HG02623 (cell line): ENCODE data around the gene MAD1L1.

Source experiments
- ATAC-seq: cut with Tn5 transposase; IDR thresholded peaks from one replicate; pipeline ENCODE4 v1.9.1; 2021; ENCODE audit warnings: moderate library complexity; ENCODE audit not compliant: unreplicated experiment

MAD1L1 gene

DNA sequence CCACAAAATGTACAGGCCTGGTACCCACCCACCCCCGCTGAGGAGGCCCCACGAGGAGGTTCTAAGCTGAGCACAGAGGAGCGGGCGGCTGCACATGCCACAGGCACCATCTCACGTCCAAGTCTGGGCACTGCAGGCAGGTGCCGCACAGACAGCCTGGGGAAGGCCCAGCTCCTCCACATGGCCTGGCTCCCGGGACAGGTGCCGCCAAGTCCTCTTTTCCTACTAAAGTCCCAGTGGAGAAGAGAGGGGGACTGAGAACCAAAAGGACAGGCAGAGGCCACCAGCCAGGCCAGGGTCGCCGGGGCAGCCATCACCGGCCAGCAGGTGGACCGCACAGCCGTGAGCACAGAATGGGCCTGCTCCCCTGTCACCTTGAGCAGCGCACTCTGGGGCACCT is 91.1 kb downstream of the MAD1L1 start:
- ATAC-seq: no peak

DNA sequence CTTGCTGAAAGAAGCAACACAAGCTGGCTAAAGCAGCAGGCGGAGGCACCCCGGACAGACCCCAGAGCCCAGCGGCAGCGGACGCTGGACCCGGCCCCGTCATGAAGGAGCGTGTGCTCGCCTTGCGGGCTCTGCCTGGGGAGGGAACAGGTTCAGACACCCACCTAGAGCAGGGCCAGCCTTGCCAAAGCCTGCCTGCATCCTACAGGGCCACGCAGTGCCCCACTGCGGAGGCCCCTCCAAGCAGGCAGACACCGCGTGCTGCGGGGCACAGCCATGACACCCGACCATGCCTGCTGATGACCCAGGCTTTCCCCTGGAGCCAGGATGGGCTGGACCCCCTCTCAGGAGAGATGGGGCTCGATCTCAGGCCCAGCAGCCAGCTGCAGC is 91.7 kb downstream of the MAD1L1 start:
- ATAC-seq: no peak

DNA sequence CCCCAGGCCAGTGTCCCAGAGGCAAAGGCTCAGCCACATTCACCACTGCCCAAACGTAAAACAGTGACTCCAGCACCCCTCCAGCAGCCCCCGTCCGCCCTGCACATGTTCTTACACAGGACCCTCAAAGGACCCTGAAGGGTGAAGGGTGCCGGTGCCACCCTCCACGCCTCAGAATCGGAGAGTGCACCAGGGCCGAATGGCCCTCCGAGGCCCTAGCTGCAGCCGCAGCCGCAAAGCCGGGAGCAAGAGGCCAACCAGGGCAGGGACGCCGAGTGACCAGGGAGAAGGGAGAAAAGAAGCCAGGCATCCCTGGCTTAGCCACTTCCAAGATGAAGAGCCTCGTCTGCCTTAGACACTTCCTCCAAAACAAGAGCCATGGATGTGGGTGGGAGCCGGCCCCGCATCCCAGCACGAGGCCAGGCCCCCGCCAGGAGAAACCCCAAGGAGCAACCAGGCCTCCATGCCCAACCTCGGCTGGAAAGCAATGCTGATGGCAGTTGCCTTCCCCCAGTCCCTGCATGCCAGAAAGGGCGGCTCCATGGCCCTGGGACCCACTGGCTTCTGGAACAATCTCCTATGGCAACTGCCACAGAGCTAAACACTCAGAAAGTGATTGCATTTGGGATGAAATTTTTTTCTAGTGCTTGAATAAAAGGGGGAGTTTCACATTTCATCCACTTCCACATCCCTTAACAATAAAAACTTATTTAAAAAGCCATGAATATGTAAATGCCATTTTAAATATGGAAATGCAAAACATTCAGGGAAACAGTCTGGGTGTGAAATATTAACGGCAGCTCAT is 92.3 kb downstream of the MAD1L1 start:
- ATAC-seq: no peak

DNA sequence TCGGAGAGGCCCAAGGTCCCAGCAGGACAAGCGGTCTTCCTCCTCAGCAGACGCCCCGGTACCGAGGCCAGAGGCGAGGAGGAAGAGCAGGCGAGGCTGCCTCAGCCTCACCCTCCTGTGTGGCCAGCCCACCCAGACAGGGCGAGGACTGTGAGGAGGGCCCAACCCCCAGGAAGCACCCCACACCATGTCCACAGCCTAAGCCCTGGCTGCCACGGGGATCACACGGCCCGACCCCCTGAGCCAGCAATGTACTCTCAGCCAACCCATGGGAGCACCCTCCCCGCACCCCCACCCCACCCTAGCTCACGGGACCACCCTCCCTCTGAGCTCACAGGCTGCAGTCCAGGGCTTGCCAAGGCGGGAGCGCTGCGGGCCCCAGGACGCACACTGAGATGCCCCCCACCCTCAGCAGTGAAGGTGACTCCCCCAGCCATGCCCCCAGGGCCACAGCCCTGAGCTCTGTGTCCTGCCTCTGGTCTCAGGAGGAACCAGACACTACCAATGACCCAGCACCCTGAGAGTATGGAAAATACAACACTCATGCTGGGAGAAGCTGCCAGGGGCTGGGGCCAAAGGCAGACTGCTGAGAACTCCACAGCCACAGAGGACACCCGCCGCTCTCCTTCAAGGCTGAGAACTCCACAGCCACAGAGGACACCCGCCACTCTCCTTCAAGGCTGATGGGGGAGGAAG is 93.6 kb downstream of the MAD1L1 start:
- ATAC-seq: no peak

DNA sequence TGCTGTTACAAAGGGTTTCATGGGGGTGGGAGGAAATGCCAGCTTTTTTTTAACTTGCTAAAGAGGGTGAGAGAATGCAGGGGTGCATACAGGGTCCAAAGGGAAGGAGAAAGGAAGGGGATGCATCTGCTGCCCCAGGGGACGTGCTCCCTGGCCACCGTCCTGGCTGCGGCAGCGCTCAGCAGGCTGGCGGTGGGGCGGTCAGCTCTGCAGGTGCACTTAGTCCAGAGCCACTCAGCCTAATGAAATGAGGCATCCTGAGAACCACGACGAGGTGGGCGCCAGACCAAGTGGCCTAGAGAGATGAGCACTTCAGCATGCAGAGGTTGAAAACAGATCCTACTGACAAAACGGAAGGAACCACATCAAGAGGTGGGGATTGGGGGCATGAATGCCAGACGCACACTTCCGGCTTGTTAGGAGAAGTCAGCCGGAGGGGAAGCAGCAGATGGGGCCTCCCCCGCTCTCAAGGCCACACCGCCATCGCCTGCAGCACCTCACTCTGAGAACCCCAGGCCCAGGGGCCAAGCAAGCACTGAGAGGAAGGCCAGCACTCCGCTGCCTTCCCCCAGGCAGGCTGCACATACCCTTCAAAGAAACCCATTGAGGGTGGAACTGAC is 94.5 kb downstream of the MAD1L1 start:
- no peak for ATAC-seq

DNA sequence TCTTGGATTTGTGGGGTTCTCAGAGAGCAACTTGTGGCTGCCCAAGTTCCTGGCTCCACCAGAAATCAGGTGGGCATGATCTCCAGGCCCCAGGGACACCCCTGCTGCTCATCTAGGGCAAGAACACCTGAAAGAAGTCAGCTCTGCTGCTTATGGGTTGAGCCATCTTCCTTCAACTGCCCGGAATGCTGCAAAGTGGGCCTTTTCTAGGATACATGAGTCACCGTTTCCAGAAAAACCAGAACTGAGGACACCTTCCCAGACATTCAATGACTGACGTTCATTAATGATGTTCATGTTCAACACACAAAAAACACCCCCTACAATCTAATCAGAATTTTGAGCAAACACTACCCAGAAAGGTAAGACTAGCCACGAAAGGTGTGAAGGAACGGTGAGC is 98.0 kb downstream of the MAD1L1 start:
- ATAC-seq: no peak

DNA sequence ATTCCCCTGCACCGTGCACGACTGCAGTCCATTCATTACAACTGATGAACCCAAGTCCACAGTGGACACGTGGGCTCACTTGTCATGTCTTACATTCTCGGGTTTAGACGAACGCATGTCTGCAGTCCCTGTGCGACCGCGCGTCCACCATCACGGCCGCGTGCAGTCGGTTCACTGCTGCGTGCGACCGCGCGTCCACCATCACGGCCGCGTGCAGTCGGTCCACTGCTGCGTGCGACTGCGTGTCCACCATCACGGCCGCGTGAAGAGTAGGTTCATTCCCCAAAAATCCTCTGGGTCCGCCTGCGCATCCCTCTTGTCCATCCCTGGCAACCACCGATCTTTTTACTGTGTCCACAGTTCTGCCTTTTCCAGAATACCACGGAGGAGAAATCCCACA is 100.5 kb downstream of the MAD1L1 start:
- no peak for ATAC-seq

DNA sequence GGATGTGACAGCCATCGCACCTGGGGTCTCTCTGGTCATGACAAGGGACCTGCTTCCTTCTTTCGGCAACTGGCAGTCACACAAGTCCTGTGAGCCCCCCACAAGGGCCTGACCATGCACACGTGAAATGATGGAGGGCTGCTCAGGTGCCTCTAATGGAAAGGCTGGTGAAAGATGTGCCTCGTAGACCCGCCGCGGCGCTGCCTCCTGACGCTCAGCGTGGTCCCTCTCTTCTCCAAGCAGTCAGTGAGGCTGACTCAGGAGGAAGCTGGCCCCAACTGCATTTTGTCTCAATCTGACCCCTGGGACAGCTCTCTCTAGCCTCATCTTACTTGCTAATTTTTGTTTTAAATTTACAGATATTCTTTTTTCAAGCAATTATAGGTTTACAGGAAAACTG is 100.9 kb downstream of the MAD1L1 start:
- ATAC-seq: no peak

DNA sequence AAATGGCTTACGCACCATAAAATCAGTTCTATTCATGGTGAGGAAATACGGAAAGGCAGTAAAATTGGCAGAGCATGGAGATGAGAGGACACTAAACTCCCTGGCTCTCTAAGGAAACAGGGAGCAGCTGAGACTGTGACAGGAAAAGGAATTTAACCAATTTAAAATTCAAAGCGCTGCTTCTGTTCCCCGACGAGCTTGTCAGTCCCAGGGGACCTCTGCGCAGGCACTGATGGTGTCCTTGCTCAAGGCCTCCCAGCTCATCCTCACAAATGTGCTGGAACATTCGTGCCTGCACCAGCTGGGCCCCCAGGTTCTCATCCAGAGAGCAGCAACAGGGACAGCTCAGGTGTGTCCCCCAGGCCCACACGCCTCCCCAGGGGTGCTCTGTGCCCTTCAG is 101.4 kb downstream of the MAD1L1 start:
- ATAC-seq: no peak

DNA sequence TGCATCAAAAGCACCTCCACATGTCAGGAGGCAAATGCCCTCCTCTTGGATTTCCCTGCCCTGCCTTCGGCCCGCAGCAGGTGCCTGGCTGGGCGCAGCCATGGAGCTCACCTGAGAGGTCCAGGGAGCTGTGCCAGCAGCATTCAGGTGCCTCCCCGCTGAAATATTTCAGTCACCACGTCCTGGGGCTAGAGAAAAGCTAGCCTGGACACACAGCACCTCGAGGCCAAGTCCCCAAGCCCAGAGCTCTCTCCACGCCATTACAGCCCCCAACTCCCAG is 102.7 kb downstream of the MAD1L1 start:
- no peak for ATAC-seq

DNA sequence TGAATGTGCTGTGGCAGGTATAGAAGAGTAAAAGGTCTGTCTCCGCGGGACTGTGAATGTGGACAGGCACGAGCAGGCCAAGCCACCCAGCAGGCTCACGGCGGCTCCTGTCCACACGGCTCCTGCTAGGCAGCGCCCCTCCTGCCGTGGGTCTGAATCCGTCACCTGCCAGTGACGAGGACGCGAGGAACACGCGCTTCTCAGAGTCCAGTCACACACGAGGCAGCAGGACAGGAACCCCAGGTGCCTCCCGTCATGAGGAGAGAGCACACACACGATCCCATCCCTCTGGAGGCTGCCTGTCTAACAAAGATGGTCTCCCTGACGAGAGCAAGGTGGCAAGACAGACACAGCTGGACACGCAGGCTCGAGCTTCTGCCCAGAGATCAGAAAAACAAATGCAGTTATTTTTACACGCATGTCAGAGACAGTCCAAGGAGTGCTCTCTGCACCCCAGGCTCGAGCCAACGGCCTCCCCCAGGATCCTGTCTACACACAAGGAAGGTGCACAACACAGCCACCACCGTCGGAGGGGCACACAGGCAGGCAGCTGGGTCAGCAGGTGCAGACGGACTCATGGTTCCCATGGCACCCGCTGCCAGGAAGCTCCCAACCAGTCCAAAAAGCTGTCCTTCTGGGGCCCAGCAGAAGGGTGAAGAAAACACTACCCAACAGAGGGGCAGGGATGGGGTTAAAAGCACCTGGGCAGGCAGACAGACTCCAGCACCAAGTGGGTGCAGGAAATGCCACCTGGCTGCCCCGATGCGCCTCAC is 103.2 kb downstream of the MAD1L1 start:
- ATAC-seq: no peak

DNA sequence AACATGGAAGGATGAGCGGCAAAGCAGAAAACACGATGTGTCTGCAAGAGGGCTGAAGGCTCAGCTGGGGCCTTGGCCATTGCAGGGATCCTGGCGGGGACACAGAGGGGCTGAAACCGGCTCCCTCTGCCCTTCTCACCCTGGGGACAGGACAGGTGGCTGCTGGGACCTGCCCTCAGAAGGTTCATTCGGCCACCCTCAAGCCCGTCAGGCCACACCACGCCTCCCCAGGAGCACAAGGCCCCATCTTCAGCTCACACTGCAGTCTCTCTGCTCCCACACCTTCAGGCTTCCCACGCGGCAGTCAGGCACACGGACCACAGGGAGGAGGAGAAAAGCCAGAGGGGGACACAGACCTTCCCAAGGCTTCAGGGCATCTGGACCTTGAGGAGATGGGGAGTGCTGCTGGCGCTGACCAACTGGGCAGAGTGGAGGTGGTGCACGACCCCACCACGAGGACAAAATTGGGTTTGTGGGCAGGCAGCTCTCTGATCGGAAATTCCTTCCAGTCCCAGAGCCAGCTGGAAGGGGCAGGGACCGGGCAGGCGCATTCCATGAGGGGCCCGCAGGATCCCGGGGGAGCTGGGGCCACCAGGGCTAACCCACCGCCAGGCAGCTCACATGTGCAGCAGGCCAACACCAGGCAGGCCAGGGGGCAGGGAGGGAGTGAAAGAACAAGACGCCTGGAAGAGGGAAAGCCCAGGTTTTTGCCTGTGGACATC is 104.0 kb downstream of the MAD1L1 start:
- ATAC-seq: no peak

DNA sequence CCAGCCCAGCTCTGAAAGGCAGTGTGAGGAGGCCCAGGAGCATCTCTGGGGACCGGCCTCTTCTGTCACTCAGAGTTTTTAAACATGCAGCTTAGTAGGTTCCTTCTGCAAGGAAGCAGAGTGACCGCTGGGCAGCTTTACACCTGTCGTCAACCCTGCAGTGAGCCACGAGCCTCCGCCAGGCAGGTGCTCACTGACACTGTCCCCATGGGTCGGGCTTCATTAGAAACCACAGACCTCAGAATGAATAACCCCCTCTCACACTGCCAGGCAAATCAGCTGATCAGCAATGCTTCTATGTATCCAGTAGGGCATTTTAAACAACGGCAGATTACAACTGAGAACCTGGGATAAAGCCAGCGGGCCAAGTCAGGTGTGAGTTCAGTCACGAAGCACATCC is 106.1 kb downstream of the MAD1L1 start:
- no peak for ATAC-seq

DNA sequence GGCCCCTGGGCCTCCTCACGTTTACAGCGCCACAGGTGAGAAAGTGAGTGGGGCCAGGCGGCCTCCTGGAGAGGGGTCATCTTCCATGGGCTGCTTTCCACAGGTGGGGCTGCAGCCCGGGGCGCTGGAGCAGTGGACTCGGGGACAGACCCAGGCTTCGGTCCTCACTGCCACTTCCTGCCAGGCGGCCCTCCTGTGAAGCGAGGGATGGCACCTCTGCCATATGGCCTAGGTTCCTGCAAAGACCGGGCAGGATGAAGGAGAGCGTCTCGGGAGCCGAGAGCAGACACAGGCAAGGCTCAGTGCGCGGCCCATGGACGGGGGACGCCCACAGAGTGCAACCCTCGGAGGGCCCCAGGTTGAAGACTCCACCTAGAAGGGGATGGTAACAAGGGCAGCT is 106.8 kb downstream of the MAD1L1 start:
- ATAC-seq: no peak

DNA sequence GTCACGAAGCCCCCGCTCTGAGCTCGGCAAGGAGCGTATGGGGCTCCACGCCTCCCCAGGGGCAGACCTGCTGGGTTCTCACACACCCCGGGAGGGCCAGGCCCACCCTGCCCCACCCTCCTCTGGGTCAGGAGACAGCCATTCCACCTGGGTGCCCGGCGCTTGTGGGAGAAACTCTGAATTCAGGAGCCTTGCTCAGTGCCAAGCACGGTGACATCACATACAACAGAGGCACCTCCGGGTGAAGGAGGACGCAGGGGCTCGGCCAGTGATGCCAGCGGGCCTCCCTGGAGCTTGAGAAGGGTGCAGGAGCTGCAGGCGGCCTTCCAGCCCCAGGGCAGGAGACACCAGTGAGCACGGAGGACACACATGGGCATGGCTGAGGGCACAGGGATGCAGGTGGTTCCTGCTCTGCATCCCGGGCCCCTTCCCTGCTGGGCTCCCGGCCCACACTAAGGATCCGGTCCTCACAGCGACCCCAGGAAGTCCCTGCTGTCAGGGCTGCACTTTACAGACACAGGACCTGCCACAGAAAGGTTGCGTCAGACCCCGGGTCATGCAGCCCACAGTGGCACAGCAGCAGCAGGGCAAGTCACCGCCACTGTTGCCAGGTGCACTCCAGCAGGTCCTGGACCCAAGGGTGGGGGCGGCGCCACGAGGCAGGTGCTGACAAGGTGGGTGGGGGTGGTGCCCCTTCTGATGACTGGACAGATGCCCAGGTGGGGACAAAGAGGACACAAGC is 108.0 kb downstream of the MAD1L1 start:
- no peak for ATAC-seq

DNA sequence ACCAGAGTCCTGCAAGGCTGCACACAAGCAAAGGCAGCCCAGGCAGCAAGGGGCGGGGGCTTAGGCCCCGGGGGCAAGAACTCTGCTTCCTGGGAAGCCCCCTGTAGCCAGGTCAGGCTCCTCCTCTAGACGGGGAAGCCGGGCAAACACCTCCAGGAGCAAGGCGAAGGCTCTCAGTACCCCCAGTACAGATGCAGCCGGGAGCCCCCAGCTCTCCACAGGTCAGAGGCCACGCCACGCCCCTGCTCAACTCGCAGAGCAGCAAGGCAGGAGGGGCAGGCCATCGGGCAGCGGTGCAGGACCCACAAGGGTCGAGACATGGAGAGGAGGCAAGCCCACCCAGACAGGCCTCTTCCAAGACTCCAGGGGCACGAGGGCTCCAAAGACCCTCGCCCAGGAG is 108.8 kb downstream of the MAD1L1 start:
- ATAC-seq: no peak

DNA sequence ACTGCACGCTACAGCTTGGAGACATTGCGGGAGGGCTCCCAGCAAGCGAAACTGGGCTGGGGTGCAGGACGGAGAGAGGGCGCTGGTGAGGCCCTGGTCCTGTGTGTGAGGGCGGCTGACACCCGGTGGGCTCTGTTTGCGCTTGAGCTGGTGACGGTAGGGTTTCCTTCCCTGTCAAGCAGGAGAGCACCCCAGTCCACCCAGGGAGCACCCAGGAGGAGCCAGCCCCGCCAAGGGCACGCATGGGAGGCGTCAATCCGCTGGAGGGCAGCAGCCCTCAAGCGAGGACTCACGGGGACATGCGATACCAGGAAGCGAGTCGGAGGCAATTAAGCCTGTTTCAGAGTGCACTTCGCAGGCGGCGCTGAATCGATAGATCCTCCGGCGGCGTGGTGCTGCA is 109.4 kb downstream of the MAD1L1 start:
- no peak for ATAC-seq

DNA sequence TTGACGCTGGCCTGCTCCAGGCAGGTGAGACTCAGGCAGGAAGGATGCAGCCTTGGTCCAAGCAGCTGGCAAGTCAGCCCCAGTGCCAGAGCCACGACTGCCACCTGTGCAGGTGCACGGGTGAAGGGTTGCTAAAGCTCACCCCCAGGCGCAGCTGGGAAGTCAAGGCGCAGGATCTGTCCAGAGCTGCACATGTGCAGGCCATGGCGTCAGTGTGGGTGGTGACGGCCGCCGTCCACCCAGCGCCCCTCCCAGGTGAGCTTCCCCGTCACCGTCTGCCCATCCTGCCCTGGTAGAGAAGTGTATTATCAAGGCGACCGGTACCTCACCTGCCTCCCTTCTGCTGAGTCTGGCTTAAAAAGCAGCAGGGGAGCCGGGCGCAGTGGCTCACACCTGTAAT is 110.1 kb downstream of the MAD1L1 start:
- ATAC-seq: no peak

DNA sequence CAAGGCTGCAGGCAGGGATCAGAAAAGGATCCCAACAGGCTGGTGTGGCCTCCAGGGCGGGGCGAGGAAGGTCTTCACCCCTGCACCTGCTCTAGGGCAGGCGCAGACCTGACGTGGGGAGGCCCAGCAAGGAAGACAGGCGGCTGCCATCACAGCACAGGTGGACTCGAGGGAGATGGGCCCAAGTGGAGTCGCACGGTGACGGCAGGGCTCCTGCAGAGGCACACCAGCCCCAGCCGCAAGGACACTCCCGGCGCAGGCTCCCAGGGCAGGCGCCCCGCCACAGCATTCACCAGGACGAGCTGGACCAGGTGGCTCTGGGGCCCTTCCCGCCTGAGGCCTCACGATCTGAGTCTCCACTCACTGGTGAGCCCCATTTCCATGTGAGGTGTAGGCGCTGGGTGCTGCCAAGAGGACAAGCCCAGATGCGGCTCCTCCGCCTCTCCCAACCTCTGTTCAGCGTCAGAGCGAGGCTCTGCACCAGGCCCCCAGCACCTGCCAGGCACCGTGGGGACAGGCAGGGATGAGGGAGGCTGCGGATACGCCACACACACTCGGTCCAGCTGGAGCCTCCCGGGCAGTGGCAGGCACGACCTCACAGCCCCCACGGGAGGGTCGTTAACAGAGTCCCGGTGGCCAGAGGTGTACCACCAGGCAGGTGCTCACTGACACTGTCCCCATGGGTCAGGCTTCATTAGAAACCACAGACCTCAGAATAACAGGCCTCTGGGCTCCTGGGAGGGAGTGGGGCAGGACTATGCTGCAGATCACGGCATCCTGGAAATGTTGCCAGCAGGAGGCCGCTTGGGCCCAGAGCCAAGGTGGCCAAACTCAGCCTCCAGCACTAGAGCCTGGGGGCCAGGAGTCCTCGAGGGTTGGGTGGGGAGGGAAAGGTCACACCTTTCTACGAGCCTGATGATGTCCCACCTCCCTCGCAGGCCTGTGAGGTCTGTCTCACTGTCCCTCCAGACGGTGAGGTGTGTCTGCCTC is 111.6 kb downstream of the MAD1L1 start:
- ATAC-seq: no peak
